D721Med (cell line): ENCODE data around the gene MAP2K6.

Experiments used
- DNase-seq: peaks from one replicate; pipeline ENCODE4 v3.0.0; 2011; ENCODE audit warnings: low spot score; ENCODE audit not compliant: insufficient read length
- FAIRE-seq: peaks from 2 replicates; lab custom pipeline; 2011; peaks lifted over from hg19 to GRCh38; lab: Jason Lieb, UNC
- TF ChIP-seq, protein P1 (sequence below): IDR thresholded peaks from 2 replicates; pipeline ENCODE4 v1.5.1; 2012; ENCODE audit warnings: mild to moderate bottlenecking, control low read depth; ENCODE audit not compliant: insufficient read depth; ENCODE audit errors: missing control alignments

MAP2K6 gene

DNA sequence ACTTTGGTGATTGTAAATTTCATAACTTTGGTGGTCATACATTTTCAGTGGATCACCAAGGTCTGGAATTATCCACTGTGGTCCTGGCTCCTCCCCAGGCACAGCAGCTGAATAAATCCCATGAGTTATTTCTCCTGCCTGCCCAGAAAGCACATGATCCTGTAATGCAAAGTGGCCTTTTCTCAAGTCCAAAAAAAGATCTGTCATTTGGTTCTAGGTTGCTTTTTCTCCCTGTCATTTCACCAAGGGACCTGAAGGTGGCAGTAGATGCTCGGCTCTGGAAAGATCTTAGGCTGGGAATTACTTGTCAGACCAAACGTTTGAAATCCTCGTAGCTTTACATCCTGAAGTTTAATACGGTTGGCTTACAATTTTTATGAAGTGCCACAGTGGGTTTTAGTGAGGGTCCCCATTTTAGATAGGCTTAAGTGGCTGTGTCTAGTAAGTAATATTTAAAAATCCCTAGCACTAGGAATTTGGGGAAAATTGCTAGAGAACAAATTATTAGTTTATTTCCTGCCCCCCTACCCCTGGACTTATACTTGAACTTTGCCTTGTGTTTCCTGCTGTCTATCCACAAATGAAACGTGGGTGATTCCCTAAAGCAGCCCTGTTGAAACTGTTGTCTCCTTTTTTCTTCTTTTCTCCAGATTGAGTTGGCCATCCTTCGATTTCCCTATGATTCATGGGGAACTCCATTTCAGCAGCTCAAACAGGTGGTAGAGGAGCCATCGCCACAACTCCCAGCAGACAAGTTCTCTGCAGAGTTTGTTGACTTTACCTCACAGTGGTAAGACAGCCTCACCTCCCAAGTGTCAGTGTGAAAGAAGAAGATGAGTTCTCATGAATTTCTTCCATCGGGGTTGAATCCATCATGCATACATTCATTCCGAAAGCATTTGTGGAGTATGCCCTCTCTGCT, 111.7 kb downstream of the MAP2K6 start:
- DNase-seq (no peak), FAIRE-seq (peak; percentile 60)
- TF ChIP-seq, protein P1, sequence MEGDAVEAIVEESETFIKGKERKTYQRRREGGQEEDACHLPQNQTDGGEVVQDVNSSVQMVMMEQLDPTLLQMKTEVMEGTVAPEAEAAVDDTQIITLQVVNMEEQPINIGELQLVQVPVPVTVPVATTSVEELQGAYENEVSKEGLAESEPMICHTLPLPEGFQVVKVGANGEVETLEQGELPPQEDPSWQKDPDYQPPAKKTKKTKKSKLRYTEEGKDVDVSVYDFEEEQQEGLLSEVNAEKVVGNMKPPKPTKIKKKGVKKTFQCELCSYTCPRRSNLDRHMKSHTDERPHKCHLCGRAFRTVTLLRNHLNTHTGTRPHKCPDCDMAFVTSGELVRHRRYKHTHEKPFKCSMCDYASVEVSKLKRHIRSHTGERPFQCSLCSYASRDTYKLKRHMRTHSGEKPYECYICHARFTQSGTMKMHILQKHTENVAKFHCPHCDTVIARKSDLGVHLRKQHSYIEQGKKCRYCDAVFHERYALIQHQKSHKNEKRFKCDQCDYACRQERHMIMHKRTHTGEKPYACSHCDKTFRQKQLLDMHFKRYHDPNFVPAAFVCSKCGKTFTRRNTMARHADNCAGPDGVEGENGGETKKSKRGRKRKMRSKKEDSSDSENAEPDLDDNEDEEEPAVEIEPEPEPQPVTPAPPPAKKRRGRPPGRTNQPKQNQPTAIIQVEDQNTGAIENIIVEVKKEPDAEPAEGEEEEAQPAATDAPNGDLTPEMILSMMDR, result peak; percentile 98

DNA sequence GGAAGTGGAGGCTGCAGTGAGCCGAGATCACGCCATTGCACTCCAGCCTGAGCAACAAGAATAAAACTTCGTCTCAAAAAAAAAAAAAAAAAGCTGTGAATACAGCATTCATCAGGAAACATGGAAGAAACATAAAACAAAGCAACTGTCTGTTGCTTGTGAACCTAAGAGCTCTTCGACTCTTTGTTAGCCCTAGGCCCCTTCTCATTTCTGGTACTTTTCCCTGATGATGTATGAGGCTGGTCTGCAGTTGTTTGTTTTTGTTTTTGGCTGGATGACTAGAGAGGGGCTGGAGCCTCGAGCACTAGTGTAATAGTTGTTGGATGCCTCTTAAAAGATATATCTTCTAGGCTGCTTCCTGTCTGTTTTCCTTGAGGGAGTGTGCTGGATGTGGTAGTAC, 113.5 kb downstream of the MAP2K6 start:
- FAIRE-seq (no peak), DNase-seq (no peak)
- TF ChIP-seq, protein P1, result no peak

DNA sequence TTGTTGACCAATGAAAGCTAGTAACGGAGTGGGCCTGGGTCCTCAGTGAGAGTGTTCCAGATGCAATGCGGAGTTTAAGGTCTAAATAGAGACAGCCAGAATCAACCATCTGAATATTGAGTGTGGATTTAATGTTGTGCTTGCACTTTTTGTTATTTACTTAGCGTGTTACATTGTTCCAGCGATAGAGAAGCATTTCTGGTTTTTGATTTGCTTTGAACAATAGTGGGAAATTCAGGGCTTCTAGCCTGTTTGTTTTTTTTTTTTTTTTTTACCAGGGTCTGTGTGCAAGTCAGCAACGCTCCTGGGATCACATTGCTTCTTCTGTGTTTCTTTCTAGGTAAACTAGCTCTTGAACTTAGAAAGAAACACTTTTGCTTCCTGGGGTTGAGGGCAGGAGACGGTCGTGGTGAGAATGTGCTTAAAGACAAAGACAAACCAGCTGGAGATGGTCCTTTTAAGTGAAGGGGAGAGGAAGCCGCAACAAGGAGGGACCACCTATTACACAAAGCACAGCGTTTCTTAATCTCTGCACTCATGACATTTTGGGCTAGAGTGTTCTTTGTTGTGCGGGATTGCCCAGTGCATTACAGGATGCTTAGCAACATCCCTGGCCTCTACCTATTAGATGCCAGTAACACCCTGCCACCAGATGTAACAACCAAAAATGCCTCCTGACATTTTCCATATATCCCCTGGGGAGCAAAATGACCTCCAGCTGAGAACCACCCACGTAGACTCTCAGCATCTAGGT, 119.2 kb downstream of the MAP2K6 start:
- FAIRE-seq, result no peak
- no peak for DNase-seq
- TF ChIP-seq, protein P1, result no peak

DNA sequence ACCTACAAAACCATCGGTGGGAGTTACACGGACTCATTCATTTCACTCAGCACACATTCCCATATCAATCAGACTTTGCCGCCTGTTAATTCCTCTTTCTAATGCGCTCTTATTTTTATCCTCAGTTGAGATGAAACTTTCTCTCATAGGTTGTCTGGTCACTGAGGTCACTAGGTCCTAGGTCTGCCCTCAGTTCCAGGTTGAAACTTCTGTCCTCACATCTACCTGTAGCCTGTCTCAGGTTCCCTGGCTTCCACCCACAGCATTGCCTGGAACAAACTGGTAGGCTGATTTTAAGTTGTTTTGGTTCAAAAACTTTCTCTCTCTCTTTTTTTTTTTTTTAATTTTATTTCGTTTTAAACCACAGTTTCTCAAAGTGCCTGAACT, 119.7 kb downstream of the MAP2K6 start:
- FAIRE-seq (no peak), DNase-seq (no peak)
- TF ChIP-seq, protein P1, result no peak

DNA sequence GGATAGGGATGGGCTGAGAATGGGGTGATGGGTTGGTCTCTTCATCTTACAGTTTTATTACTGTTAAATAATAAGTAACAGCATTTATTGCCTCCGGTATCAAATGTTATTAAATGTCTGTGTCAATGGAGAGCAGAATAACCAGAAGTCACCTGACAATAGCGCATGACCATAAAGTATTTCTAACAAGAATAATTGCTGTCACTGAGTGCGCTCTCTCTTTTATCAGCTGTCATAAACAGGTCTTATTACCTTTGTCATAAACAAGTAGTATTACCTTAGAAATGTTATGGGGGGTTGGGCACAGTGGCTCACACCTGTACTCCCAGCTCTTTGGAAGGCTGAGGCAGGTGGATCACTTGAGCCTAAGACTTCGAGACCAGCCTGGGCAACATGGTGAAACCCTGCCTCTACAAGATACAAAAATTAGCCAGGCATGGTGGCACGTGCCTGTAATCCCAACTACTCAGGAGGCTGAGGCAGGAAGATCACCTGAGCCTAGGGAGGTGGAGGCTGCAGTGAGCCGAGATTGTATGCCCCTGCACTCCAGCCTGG, 120.6 kb downstream of the MAP2K6 start:
- DNase-seq (no peak), FAIRE-seq (no peak)
- TF ChIP-seq, protein P1, result no peak

DNA sequence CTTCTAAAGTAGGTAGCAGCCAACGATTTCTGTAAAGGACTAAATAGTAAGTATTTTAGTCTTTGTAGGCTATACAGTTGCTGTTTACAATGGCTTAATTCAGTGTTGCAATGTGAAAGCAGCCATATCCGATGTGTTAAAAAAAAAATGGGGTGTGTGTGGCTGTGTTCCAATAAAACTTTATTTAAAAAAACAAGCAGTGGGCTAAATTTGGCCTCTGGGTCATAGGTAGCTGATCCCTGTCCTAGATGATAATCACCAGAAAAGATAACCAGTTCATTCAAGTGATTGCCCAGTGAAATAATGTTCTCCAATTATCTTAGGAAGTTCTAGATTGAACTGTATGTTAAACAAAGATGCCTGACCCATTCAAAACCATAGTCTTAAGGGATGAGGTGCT, 124.3 kb downstream of the MAP2K6 start:
- no peak for DNase-seq
- TF ChIP-seq, protein P1, result no peak
- FAIRE-seq, result no peak
